ENCODE measurements around the gene MAP3K19.
"Not testable (repeated sequence)": the region's sequence is repeated elsewhere in the genome, so short reads cannot be mapped to it uniquely, and the experiment has no call there.

The MAP3K19 gene

GRCh38 chr2:134979221-134979620 is 68.0 kb downstream of the MAP3K19 start:
- no peak for DNase-seq

DNA sequence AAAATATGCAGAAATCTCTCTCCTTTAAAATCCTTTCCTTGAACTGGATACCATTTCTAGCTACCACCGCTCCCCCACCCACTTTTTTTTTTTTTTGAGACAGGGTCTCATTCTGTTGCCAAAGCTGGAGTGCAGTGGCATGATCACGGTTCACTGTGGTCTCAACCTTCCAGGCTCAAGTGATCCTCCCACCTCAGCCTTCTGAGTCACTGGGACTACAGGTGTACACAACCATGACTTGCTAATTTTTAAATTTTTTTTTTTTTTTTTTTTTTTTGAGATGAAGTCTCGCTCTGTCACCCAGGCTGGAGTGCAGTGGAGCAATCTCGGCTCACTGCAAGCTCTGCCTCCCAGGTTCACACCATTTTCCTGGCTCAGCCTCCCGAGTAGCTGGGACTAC is 70.1 kb downstream of the MAP3K19 start:
- DNase-seq = not testable (repeated sequence)

DNA sequence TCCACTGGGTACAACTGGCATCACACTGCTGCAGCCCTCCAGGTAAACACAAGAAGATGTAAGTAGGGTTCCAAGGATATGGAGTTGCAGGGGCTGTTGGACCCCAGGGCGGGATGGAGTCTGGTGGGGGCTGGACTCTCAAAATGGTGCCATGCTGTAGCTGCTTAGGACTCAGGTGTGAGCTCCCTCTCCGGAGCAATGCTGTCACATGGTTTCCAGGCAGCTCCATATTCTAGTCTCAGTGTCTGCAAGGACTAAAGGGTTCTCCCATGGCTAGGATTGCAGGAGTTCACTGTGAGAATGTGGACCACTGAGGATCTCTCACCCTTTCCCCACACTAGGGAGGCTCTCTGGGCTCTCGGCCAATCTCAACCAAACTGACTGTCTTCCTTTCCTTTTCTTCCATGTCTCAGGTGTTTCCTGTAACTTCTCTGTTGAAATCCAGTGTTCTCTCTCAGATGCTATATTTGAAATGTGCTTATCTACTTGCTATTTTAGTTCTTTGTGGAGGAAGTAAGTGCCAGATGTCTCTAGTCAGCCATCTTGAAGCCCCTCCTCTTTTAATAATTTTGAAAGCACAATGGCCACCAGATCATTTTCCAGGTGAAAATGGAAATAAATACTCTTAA is 71.1 kb downstream of the MAP3K19 start:
- no peak for DNase-seq

GRCh38 chr2:134975281-134976009 is 71.8 kb downstream of the MAP3K19 start:
- no peak for DNase-seq

DNA sequence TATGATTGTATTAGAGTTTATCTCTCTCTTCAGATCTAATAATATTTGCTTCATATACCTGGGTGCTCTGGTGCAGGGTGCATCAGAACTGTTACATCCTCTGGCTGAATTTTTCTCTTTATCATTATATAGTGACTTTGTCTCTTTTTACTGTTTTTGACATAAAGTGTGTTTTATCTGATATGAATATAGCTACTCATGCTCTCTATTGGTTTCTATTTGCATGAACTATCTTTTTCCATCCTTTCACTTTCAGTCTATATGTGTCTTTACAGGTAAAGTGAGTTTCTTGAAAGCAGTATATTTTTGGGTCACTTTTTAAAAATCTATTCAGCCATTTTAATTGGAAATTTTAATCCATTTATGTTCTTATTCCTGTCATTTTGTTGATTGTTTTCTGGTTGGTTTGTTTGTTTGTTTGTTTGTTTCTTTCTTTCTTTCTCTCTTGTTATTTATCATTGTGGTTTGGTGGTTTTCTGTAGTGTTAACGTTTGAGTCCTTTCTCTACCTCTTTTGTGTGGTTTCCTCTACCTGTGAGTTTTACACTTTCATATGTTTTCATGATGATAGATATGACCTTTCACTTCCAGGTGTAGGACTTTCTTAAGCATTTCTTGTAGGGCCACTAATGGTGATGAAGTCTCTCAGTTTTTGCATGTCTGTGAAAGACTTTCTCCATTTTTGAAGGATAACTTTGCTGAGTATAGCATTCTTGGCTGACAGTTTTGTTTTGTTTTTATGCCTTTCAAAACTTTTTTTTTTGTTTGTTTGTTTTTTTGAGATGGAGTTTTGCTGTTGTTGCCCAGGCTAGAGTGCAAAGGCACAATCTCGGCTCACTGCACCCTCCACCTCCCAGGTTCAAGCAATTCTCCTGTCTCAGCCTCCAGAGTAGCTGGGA is 73.8 kb downstream of the MAP3K19 start:
- DNase-seq = no peak

GRCh38 chr2:134967166-134967565 is 80.1 kb downstream of the MAP3K19 start:
- DNase-seq = not testable (repeated sequence)

- no peak for DNase-seq
Observed at GRCh38 chr2:134957477-134957876, 89.8 kb downstream of the MAP3K19 start.

GRCh38 chr2:134955744-134956143 is 91.5 kb downstream of the MAP3K19 start:
- no peak for DNase-seq

DNA sequence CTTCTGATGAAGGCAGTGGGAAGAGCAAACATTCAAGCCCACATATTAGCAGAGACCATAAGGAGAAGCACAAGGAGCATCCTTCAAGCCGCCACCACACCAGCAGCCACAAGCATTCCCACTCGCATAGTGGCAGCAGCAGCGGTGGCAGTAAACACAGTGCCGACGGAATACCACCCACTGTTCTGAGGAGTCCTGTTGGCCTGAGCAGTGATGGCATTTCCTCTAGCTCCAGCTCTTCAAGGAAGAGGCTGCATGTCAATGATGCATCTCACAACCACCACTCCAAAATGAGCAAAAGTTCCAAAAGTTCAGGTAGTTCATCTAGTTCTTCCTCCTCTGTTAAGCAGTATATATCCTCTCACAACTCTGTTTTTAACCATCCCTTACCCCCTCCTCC is 93.2 kb downstream of the MAP3K19 start:
- DNase-seq = no peak

GRCh38 chr2:134952608-134953007 is 94.6 kb downstream of the MAP3K19 start:
- DNase-seq = peak; percentile 6

GRCh38 chr2:134950886-134951285 is 96.4 kb downstream of the MAP3K19 start:
- DNase-seq = no peak

GRCh38 chr2:134949981-134950708 is 97.1 kb downstream of the MAP3K19 start:
- DNase-seq = no peak

GRCh38 chr2:134946073-134946472 is 101.2 kb downstream of the MAP3K19 start:
- no peak for DNase-seq

- DNase-seq = no peak
Observed at GRCh38 chr2:134944975-134945374, 102.3 kb downstream of the MAP3K19 start.

- DNase-seq = no peak
Observed at GRCh38 chr2:134943540-134943939, 103.7 kb downstream of the MAP3K19 start.

DNA sequence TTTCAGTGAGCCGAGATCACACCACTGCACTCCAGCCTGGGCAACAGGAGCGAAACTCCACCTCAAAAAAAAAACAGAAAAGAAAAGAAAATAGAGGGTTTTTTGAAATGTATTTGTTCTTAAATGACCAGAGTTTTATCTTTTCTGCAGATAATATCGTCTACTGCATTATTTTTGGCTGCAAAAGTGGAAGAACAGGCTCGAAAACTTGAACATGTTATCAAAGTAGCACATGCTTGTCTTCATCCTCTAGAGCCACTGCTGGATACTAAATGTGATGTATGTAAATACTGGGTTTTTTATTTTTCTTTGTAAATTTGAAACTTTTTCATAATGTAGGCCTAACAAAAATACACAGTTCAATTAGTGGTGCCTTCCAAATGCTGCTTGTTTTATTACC is 110.6 kb downstream of the MAP3K19 start:
- DNase-seq = no peak

- no peak for DNase-seq
Observed at GRCh38 chr2:134934641-134935040, 112.6 kb downstream of the MAP3K19 start.

GRCh38 chr2:134934150-134934549 is 113.1 kb downstream of the MAP3K19 start:
- no peak for DNase-seq

DNA sequence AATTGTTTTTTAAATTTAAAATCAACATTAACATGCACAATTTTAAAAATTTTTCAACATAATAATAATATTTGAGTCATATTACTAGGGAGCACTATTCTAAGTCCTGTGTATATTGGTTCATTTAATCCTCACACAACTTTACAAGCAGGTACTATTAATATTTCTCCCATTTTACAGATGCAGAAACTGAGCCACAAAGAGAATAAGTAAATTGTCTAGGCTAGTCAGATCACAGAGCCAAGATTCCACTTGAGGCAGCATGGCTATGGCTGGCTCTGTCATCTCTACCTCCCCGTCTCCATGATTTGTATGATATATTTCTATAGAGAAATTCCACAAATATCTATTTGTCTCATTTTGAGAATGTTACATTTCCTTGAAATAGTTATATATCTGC is 113.5 kb downstream of the MAP3K19 start:
- no peak for DNase-seq

DNA sequence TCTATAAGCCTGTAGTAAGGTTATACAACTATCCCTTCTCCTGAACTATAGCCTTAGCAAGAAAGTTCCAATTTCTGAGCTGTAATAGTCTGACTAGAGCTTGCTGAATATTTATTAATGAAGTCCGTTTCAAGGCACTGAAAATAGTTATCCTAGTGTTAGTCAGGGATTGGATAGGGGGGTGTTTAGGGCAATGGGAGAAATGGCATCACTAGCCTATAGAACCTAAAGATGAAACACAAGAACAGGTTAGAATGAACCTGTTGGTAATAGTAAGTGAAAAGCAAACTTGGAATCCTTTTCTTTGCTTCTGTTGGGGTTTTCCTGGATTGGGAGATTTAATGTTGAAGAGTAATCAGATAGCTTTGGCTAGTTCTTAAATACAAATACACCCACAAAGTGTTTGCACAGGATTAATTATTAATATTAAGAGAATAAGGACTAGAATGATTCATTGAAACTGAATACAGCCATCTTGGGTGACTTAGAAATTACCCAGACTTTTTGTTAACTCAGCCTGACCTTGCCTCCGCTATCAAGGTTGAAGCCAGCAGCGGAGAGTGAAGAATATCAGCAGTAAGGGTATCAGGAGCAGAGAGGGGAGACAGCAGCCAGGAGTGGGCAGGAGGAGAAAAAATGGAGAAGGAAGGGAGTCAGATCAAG is 114.3 kb downstream of the MAP3K19 start:
- DNase-seq = no peak

- DNase-seq = peak; percentile 17
Observed at GRCh38 chr2:134927195-134927594, 120.1 kb downstream of the MAP3K19 start.
